RWPE1 (cell line): ENCODE data around the gene CHRNA3.

ENCODE experiments used
- CTCF ChIA-PET: fragments of 350-600 bp; sonication (Branson Sonifier 250); formaldehyde crosslinking; extraction: SDS; loops from one replicate; lab custom pipeline; 2021; lab: Yijun Ruan, JAX
- POLR2A ChIA-PET: fragments of 400-600 bp; formaldehyde crosslinking; extraction: SDS; loops from one replicate; lab custom pipeline; 2020; ENCODE audit warnings: antibody characterized with exemption; ENCODE audit not compliant: low non-redundant PET; lab: Yijun Ruan, JAX
- DNase-seq: peaks from one replicate; pipeline ENCODE4 v3.0.0; 2012; ENCODE audit warnings: low spot score
- H3K27ac ChIP-seq: fragments of 450-650 bp; 2 replicates; pipeline ENCODE4 v1.5.1; 2017
- TF ChIP-seq, protein P1 (sequence below): fragments of 450-650 bp; conservative IDR thresholded peaks from 2 replicates; pipeline ENCODE4 v1.5.1; 2017; ENCODE audit warnings: low read depth, mild to moderate bottlenecking

The CHRNA3 gene

GRCh38 chr15:78626381-78626995 is 5.7 kb upstream of the CHRNA3 start:
- ChIA-PET CTCF (interaction anchor here (0.6 to 1.1 kb wide), 3 partner anchors 12 to 114 kb away, joined by 3 read pairs; no protein-coding TSS in a partner anchor), POLR2A (no interaction called here)
- no peak for DNase-seq
- TF ChIP-seq, protein P1, sequence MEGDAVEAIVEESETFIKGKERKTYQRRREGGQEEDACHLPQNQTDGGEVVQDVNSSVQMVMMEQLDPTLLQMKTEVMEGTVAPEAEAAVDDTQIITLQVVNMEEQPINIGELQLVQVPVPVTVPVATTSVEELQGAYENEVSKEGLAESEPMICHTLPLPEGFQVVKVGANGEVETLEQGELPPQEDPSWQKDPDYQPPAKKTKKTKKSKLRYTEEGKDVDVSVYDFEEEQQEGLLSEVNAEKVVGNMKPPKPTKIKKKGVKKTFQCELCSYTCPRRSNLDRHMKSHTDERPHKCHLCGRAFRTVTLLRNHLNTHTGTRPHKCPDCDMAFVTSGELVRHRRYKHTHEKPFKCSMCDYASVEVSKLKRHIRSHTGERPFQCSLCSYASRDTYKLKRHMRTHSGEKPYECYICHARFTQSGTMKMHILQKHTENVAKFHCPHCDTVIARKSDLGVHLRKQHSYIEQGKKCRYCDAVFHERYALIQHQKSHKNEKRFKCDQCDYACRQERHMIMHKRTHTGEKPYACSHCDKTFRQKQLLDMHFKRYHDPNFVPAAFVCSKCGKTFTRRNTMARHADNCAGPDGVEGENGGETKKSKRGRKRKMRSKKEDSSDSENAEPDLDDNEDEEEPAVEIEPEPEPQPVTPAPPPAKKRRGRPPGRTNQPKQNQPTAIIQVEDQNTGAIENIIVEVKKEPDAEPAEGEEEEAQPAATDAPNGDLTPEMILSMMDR = no peak
- no peak overlapping the region for H3K27ac ChIP-seq

- DNase-seq = no peak
- POLR2A ChIA-PET = no interaction called here
- TF ChIP-seq, protein P1 = no peak
- H3K27ac ChIP-seq = no peak overlapping the region
- CTCF ChIA-PET = interaction anchor here (0.6 to 1.1 kb wide), 3 partner anchors 13 to 91 kb away, joined by 3 read pairs; no protein-coding TSS in a partner anchor
These were observed 4.9 kb upstream of the CHRNA3 start for GRCh38 chr15:78625606-78626280.

DNA sequence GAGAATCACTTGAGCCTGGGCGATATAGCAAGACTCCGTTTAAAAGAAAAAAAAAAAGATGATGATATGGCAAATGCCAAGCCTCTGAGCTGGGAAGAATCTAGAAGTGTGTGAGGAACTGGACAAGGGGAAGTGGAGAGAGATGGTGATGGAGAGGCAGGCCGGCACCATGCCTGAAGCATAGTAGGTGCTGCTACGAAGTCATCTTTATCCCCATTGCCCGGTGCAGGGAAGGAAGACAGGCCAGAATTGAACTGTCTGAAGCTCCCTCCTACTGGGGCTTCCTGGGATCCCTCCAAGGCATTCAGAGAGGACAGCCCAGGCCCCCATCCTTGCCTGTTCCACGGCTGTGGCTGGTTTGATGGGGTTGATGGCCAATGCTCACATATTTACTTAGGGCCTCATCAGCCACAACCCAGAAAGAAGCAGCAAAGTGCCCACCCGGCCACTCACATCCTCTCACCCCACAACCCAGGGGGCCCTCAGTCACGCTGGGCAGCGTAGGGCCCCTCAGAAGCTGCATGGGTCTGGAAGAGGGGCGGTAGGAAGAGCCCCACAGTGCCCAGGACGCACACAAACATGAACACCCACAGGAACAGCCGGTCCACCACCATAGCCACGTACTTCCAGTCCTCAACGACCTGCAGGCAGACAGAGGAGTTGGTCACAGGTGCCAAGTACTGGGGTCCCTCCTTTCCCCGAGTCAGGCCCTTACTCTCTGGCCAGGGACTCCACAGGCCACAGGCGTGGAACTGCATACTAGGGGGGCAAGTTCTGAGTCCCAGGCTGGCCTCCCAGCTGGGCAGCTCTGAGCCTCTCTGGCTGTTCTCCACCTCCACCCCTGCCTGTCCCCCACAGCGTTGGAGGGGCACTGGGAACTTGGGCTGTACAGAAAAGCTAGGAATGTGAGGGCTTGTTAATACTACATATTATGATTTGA is 4.1 kb upstream of the CHRNA3 start:
- TF ChIP-seq, protein P1 = no peak
- DNase-seq = no peak
- CTCF ChIA-PET = interaction anchor here (1.0 kb wide), 1 partner anchor 300 kb away, joined by 4 read pairs; no protein-coding TSS in a partner anchor
- H3K27ac ChIP-seq = no peak overlapping the region
- POLR2A ChIA-PET = no interaction called here

- no peak for DNase-seq
- POLR2A ChIA-PET = no interaction called here
- CTCF ChIA-PET = interaction anchor here (1.0 kb wide), 1 partner anchor 299 kb away, joined by 4 read pairs; no protein-coding TSS in a partner anchor
- TF ChIP-seq, protein P1 = no peak
- H3K27ac ChIP-seq = no peak overlapping the region
These were observed 3.1 kb upstream of the CHRNA3 start for GRCh38 chr15:78623786-78624497.

DNA sequence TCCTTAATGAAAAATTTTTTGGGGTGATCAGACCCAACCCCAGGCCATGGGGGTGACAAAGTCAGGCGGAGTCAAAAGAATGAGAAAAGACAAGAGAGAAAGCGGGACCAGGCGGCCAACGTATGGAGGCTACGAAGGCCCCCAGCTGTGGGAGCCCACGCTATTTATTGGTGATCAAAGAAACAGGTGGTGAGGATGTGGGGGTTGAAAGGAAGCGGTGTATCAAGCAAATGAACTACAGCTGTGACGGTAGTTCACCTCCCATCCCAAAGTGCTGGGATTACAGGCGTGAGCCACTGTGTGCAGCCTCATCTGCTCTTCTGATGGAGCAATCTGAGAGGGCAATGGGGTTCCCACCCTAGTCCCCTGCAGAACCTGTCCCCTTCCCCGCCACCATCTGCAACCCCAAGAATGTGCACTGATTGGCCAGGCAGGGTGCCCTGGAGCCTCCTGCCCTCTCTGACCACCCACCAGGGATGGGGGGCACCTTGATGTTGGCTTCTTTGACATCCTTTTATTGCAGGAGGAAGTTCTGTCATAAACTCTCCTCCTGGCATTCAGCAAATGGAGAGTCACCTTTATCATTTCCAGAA is 1.1 kb upstream of the CHRNA3 start:
- ChIA-PET CTCF (interaction anchor here (2.1 kb wide), 1 partner anchor 17 kb away, joined by 5 read pairs; no protein-coding TSS in a partner anchor), POLR2A (no interaction called here)
- DNase-seq = no peak
- TF ChIP-seq, protein P1 = no peak
- H3K27ac ChIP-seq = no peak overlapping the region
